PC-9 (cell line): ENCODE data around the gene NAV3. TPM values are rescaled to one million over a fixed set of nuclear protein-coding genes. Genes with fewer than 3 reads are reported as not detected.

Experiments
- BruUV-seq: library from RNA; stranded (reverse); fragments of 400-500 nt; replicated peaks from 2 replicates; lab custom pipeline; 2021; lab: Mats Ljungman, UMichigan
- CTCF ChIA-PET: fragments of 300-600 bp; sonication (Branson Sonifier 250); formaldehyde crosslinking; loops from one replicate; lab custom pipeline; 2022; ENCODE audit warnings: antibody characterized with exemption; lab: Charles Lee
- POLR2A ChIA-PET: fragments of 300-600 bp; sonication (Branson Sonifier 250); formaldehyde crosslinking; loops from one replicate; lab custom pipeline; 2022; ENCODE audit warnings: antibody characterized with exemption; ENCODE audit not compliant: unreplicated experiment; lab: Charles Lee
- DNase-seq, 2 experiments: peaks; one replicate each; pipeline versions ENCODE4 v3.0.0 to v3.0.0-alpha.2; 2015 to 2022; ENCODE audit warnings: mixed read lengths in 1 of 2
- H2AFZ ChIP-seq: fragments of 200-600 bp; sonication (generic); 2 replicates; pipeline ENCODE4 v1.8.1; 2017; ENCODE audit warnings: antibody characterized with exemption
- H3F3A ChIP-seq: fragments of 200-600 bp; sonication (generic); 2 replicates; pipeline ENCODE4 v1.8.1; 2017; ENCODE audit warnings: antibody characterized with exemption, mild to moderate bottlenecking, low read depth; ENCODE audit not compliant: insufficient read depth
- H3K27ac ChIP-seq: fragments of 200-600 bp; sonication (generic); 2 replicates; pipeline ENCODE4 v1.6.1; 2016; ENCODE audit warnings: mixed run types
- H3K27me3 ChIP-seq: fragments of 200-600 bp; sonication (generic); 2 replicates; pipeline ENCODE4 v1.6.1; 2016; ENCODE audit warnings: low read depth, mixed run types; ENCODE audit not compliant: insufficient read depth
- H3K36me3 ChIP-seq: fragments of 200-600 bp; sonication (generic); 2 replicates; pipeline ENCODE4 v1.6.1; 2016; ENCODE audit warnings: low read depth, mixed run types
- H3K4me1 ChIP-seq: fragments of 200-600 bp; sonication (generic); replicated peaks from 2 replicates; pipeline ENCODE4 v1.6.1; 2016; ENCODE audit warnings: mixed run types; ENCODE audit not compliant: insufficient read depth
- H3K4me2 ChIP-seq: fragments of 200-600 bp; sonication (generic); 2 replicates; pipeline ENCODE4 v1.6.1; 2017; ENCODE audit warnings: mixed run types
- H3K4me3 ChIP-seq: fragments of 200-600 bp; sonication (generic); 2 replicates; pipeline ENCODE4 v1.6.1; 2016; ENCODE audit warnings: mixed run types
- H3K79me2 ChIP-seq: fragments of 200-600 bp; sonication (generic); 2 replicates; pipeline ENCODE4 v1.6.1; 2017; ENCODE audit warnings: low read depth, mixed run types
- H3K9me2 ChIP-seq: fragments of 200-600 bp; sonication (generic); 2 replicates; pipeline ENCODE4 v1.8.1; 2017; ENCODE audit warnings: mild to moderate bottlenecking; ENCODE audit not compliant: insufficient read depth
- H3K9me3 ChIP-seq: fragments of 200-600 bp; sonication (generic); 2 replicates; pipeline ENCODE4 v1.8.1; 2016; ENCODE audit warnings: low read depth; ENCODE audit not compliant: insufficient read depth
- H4K20me1 ChIP-seq: fragments of 200-600 bp; sonication (generic); 2 replicates; pipeline ENCODE4 v1.8.1; 2017; ENCODE audit not compliant: insufficient read depth
- EZH2 ChIP-seq: fragments of 200-600 bp; sonication (generic); IDR thresholded peaks from 2 replicates; pipeline ENCODE4 v1.8.0; 2017; ENCODE audit warnings: antibody characterized with exemption, low read depth
- intact Hi-C: fragments of 100-400 bp; cut with micrococcal nuclease; formaldehyde crosslinking; loops from one replicate; pipeline ENCODE4 v1.10.0; 2022; ENCODE audit not compliant: unreplicated experiment
- total RNA-seq: library from RNA; stranded (reverse); gene quantifications from 2 replicates; pipeline ENCODE4 v1.2.3, GENCODE V29; 2021
- TF ChIP-seq, protein P1 (sequence below): fragments of 200-600 bp; sonication (generic); conservative IDR thresholded peaks from 2 replicates; pipeline ENCODE4 v1.6.1; 2017; ENCODE audit warnings: mixed run types, antibody characterized with exemption, mild to moderate bottlenecking, moderate library complexity

NAV3 gene
- total RNA-seq, 1 experiment from 2014 or later, result 13.6 TPM

DNA sequence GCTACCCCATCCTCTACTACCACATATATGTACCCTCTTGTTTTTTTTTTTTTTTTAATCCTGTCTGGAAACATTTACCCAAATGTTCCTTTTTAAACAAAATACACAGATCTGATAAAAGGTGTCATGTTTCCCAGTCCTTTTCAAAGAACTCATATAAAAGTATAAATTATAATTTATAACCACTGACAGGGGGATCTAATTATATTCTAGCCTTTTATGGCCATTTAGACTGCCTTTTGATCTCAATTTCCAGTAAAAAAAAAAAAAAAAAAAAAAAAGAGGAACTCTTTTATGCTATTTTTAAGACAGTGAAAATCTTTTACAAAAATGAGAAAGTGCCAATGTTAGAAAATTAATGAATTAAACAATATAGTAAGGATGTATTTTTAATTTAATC is 65.0 kb downstream of the NAV3 start:
- BruUV-seq, result no TSS peak
- TF ChIP-seq EZH2, result no peak
- TF ChIP-seq, protein P1, sequence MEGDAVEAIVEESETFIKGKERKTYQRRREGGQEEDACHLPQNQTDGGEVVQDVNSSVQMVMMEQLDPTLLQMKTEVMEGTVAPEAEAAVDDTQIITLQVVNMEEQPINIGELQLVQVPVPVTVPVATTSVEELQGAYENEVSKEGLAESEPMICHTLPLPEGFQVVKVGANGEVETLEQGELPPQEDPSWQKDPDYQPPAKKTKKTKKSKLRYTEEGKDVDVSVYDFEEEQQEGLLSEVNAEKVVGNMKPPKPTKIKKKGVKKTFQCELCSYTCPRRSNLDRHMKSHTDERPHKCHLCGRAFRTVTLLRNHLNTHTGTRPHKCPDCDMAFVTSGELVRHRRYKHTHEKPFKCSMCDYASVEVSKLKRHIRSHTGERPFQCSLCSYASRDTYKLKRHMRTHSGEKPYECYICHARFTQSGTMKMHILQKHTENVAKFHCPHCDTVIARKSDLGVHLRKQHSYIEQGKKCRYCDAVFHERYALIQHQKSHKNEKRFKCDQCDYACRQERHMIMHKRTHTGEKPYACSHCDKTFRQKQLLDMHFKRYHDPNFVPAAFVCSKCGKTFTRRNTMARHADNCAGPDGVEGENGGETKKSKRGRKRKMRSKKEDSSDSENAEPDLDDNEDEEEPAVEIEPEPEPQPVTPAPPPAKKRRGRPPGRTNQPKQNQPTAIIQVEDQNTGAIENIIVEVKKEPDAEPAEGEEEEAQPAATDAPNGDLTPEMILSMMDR, result no peak

DNA sequence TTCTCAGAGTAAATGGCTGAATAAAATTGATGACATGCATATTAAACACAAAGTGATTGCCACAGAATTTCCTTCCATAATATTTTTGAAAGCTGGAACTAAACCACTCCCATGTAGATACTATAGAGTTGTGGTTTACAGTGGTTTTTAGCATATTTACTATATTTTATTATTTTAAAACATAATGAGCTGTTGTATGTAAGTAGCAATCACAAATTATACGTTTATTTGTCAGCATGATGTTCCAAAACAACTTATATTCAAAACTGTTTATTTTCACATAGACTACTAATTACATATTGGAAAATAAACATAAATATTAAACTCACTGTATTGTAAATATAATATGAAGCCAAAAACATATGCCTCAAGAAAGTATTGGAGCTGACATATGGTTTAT is 77.2 kb downstream of the NAV3 start:
- ChIA-PET CTCF (interaction anchor here (0.6 kb wide), 1 partner anchor 48 kb away, joined by 5 read pairs; no protein-coding TSS in a partner anchor), POLR2A (no interaction called here)
- H3K36me3 ChIP-seq, result no peaks in the 10 kb centered on the region
- no peak overlapping the region for H3K27ac ChIP-seq
- H3K9me3 ChIP-seq, result no peaks in the 10 kb centered on the region
- no peak overlapping the region for H2AFZ ChIP-seq
- H3K79me2 ChIP-seq, result no peaks in the 10 kb centered on the region
- TF ChIP-seq EZH2, result no peak
- TF ChIP-seq, protein P1, result no peak
- H4K20me1 ChIP-seq, result no peaks in the 10 kb centered on the region
- H3K9me2 ChIP-seq, result no peaks in the 10 kb centered on the region
- H3K4me2 ChIP-seq, result no peak overlapping the region
- BruUV-seq, result no TSS peak
- intact Hi-C loops, result no loop called here
- no peaks in the 10 kb centered on the region for H3F3A ChIP-seq
- DNase-seq, result no peak
- H3K4me1 ChIP-seq, result no peaks in the 10 kb centered on the region
- H3K27me3 ChIP-seq, result no peaks in the 10 kb centered on the region
- H3K4me3 ChIP-seq, result no peak overlapping the region

More for the DNA sequence above, 65.0 kb downstream of the NAV3 start:
- H4K20me1 ChIP-seq, result no peaks in the 10 kb centered on the region
- H3K4me1 ChIP-seq, result peaks cover 10% of the 10 kb centered on the region
- intact Hi-C loops, result loop anchor here (2.0 kb wide), 1 partner anchor 47 kb away; no protein-coding TSS in a partner anchor
- no peaks in the 10 kb centered on the region for H3K9me2 ChIP-seq
- H3K27ac ChIP-seq, result no peak overlapping the region
- H3K79me2 ChIP-seq, result no peaks in the 10 kb centered on the region
- H3K4me2 ChIP-seq, result no peak overlapping the region
- no peaks in the 10 kb centered on the region for H3K27me3 ChIP-seq
- H3K9me3 ChIP-seq, result 0 out of 2 replicates have a peak, but pooled peaks cover 3% of the 10 kb centered on the region
- ChIA-PET CTCF (no interaction called here), POLR2A (no interaction called here)
- no peak for DNase-seq
- H3K4me3 ChIP-seq, result no peak overlapping the region
- no peak overlapping the region for H2AFZ ChIP-seq
- no peaks in the 10 kb centered on the region for H3F3A ChIP-seq
- no peaks in the 10 kb centered on the region for H3K36me3 ChIP-seq

GRCh38 chr12:77914081-77914488 is 83.4 kb downstream of the NAV3 start:
- Histone ChIP-seq H3K9me3 (no peaks in the 10 kb centered on the region), H3K36me3 (no peaks in the 10 kb centered on the region), H4K20me1 (no peaks in the 10 kb centered on the region), H2AFZ (no peak overlapping the region), H3F3A (no peaks in the 10 kb centered on the region), H3K4me1 (no peaks in the 10 kb centered on the region), H3K79me2 (no peaks in the 10 kb centered on the region), H3K27ac (no peak overlapping the region), H3K4me2 (no peak overlapping the region), H3K9me2 (no peaks in the 10 kb centered on the region), H3K4me3 (no peak overlapping the region), H3K27me3 (no peaks in the 10 kb centered on the region)
- ChIA-PET POLR2A (no interaction called here), CTCF (no interaction called here)
- DNase-seq, result no peak
- intact Hi-C loops, result no loop called here
- TF ChIP-seq, protein P1, result no peak
- TF ChIP-seq EZH2, result no peak
- BruUV-seq, result no TSS peak
